A673 (cell line): ENCODE data around the gene MOCS3. TPM values are rescaled to one million over a fixed set of nuclear protein-coding genes. Genes with fewer than 3 reads are reported as not detected.

Experiments
- BruUV-seq: library from RNA; stranded (reverse); fragments of 400-500 nt; replicated peaks from 2 replicates; lab custom pipeline; 2021; lab: Mats Ljungman, UMichigan
- CTCF ChIA-PET: fragments of 300-600 bp; sonication (Branson Sonifier 250); formaldehyde crosslinking; loops from one replicate; lab custom pipeline; 2022; ENCODE audit warnings: antibody characterized with exemption; lab: Charles Lee
- POLR2A ChIA-PET: fragments of 300-600 bp; sonication (Branson Sonifier 250); formaldehyde crosslinking; loops from one replicate; lab custom pipeline; 2022; ENCODE audit warnings: antibody characterized with exemption; ENCODE audit not compliant: low non-redundant PET; lab: Charles Lee
- DNase-seq: peaks from one replicate; pipeline ENCODE4 v3.0.0-alpha.2; 2015; ENCODE audit warnings: low spot score
- H3K27ac ChIP-seq: fragments of 200-600 bp; sonication (generic); 2 replicates; pipeline ENCODE4 v1.5.1; 2016; ENCODE audit warnings: mixed run types, low read depth, mild to moderate bottlenecking, mixed read lengths, antibody characterized with exemption, low read length; ENCODE audit not compliant: poor library complexity, severe bottlenecking
- H3K27me3 ChIP-seq: fragments of 200-600 bp; sonication (generic); replicated peaks from 2 replicates; pipeline ENCODE4 v1.6.1; 2017; ENCODE audit warnings: mixed run types, low read depth, mild to moderate bottlenecking, mixed read lengths, antibody characterized with exemption, low read length; ENCODE audit not compliant: insufficient read depth, poor library complexity
- H3K36me3 ChIP-seq: fragments of 200-600 bp; sonication (generic); 2 replicates; pipeline ENCODE4 v1.6.1; 2016; ENCODE audit warnings: mixed run types, mild to moderate bottlenecking, mixed read lengths, antibody characterized with exemption, low read length; ENCODE audit not compliant: insufficient read depth, poor library complexity, severe bottlenecking
- H3K4me1 ChIP-seq: fragments of 200-600 bp; sonication (generic); 2 replicates; pipeline ENCODE4 v1.6.1; 2017; ENCODE audit warnings: mixed run types, mild to moderate bottlenecking, mixed read lengths, antibody characterized with exemption, low read length; ENCODE audit not compliant: insufficient read depth, poor library complexity, severe bottlenecking
- H3K4me3 ChIP-seq: fragments of 200-600 bp; sonication (generic); 2 replicates; pipeline ENCODE4 v1.5.1; 2016; ENCODE audit warnings: low read depth, mixed run types, mild to moderate bottlenecking, mixed read lengths, low read length; ENCODE audit not compliant: poor library complexity, severe bottlenecking
- H3K9me3 ChIP-seq: fragments of 200-600 bp; sonication (generic); 2 replicates; pipeline ENCODE4 v1.6.1; 2016; ENCODE audit warnings: mixed run types, low read depth, mild to moderate bottlenecking, mixed read lengths, antibody characterized with exemption, low read length; ENCODE audit not compliant: poor library complexity, severe bottlenecking
- EZH2 ChIP-seq: fragments of 200-600 bp; sonication (generic); IDR thresholded peaks from 2 replicates; pipeline ENCODE4 v1.6.1; 2017; ENCODE audit warnings: borderline replicate concordance, low read depth, mild to moderate bottlenecking, mixed read lengths, antibody characterized with exemption, low read length; ENCODE audit not compliant: poor library complexity, severe bottlenecking
- intact Hi-C: fragments of 100-400 bp; cut with micrococcal nuclease; formaldehyde crosslinking; loops from one replicate; pipeline ENCODE4 v1.10.0; 2022; ENCODE audit not compliant: unreplicated experiment
- total RNA-seq: library from RNA; stranded (reverse); gene quantifications from 2 replicates; pipeline ENCODE4 v1.2.3, GENCODE V29; 2021
- TF ChIP-seq, protein P1 (sequence below): fragments of 300-800, 200-600 bp; sonication (generic); conservative IDR thresholded peaks from 2 replicates; pipeline ENCODE4 v1.5.1; 2017; ENCODE audit warnings: low read depth, mild to moderate bottlenecking, antibody characterized with exemption, low read length, moderate library complexity, mixed read lengths

The MOCS3 gene
- total RNA-seq, 1 experiment from 2014 or later = 5.9 TPM

GRCh38 chr20:50980071-50980681 is 21.6 kb downstream of the MOCS3 start:
- BruUV-seq = no TSS peak
- ChIA-PET CTCF (no interaction called here), POLR2A (no interaction called here)
- DNase-seq = peak; percentile 39
- no peak overlapping the region for H3K27ac ChIP-seq
- H3K9me3 ChIP-seq = no peaks in the 10 kb centered on the region
- no peaks in the 10 kb centered on the region for H3K4me1 ChIP-seq
- no peak overlapping the region for H3K4me3 ChIP-seq
- TF ChIP-seq, protein P1, sequence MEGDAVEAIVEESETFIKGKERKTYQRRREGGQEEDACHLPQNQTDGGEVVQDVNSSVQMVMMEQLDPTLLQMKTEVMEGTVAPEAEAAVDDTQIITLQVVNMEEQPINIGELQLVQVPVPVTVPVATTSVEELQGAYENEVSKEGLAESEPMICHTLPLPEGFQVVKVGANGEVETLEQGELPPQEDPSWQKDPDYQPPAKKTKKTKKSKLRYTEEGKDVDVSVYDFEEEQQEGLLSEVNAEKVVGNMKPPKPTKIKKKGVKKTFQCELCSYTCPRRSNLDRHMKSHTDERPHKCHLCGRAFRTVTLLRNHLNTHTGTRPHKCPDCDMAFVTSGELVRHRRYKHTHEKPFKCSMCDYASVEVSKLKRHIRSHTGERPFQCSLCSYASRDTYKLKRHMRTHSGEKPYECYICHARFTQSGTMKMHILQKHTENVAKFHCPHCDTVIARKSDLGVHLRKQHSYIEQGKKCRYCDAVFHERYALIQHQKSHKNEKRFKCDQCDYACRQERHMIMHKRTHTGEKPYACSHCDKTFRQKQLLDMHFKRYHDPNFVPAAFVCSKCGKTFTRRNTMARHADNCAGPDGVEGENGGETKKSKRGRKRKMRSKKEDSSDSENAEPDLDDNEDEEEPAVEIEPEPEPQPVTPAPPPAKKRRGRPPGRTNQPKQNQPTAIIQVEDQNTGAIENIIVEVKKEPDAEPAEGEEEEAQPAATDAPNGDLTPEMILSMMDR = no peak
- TF ChIP-seq EZH2 = no peak
- intact Hi-C loops = loop anchor here (10.0 kb wide), 1 partner anchor 615 kb away; no protein-coding TSS in a partner anchor
- H3K27me3 ChIP-seq = no peaks in the 10 kb centered on the region
- H3K36me3 ChIP-seq = no peaks in the 10 kb centered on the region

GRCh38 chr20:50980851-50981713 is 22.5 kb downstream of the MOCS3 start:
- POLR2A ChIA-PET = no interaction called here
- intact Hi-C loops = loop anchor here (10.0 kb wide), 1 partner anchor 614 kb away; no protein-coding TSS in a partner anchor
- peak; percentile 84 for DNase-seq

DNA sequence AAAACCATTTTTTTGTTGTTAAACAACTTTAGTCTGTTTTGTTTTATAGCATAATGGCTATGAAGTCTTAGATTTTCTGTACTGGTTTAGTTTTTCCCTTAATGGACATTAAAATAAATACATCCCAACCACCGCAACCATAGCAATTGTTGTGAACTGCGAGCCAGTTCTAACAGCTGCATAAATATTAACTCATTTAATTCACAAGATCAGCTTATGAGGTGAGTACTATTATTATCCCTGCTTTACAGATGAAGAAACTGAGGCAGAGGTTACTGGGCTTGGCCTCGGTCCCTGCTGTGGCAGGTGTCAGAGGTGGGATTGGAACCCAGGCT is 23.1 kb downstream of the MOCS3 start:
- ChIA-PET CTCF (interaction anchor here (0.6 to 1.2 kb wide), 5 partner anchors 11 to 344 kb away, joined by 3 read pairs; partner anchors contain the start of gene BCAS4), POLR2A (no interaction called here)
- no peak overlapping the region for H3K27ac ChIP-seq
- intact Hi-C loops = loop anchor here (10.0 kb wide), 1 partner anchor 613 kb away; no protein-coding TSS in a partner anchor
- H3K4me1 ChIP-seq = no peaks in the 10 kb centered on the region
- no peaks in the 10 kb centered on the region for H3K9me3 ChIP-seq
- DNase-seq = no peak
- no peaks in the 10 kb centered on the region for H3K27me3 ChIP-seq
- no peak overlapping the region for H3K4me3 ChIP-seq
- H3K36me3 ChIP-seq = no peaks in the 10 kb centered on the region
- BruUV-seq = no TSS peak
- TF ChIP-seq, protein P1 = no peak
- TF ChIP-seq EZH2 = no peak

More at GRCh38 chr20:50980851-50981713, 22.5 kb downstream of the MOCS3 start:
- Histone ChIP-seq H3K9me3 (no peaks in the 10 kb centered on the region), H3K4me1 (no peaks in the 10 kb centered on the region), H3K36me3 (no peaks in the 10 kb centered on the region), H3K27ac (no peak overlapping the region), H3K27me3 (no peaks in the 10 kb centered on the region), H3K4me3 (no peak overlapping the region)
- CTCF ChIA-PET = interaction anchor here (0.6 to 1.2 kb wide), 5 partner anchors 12 to 345 kb away, joined by 3 read pairs; partner anchors contain the start of gene BCAS4
- TF ChIP-seq EZH2 = no peak
- TF ChIP-seq, protein P1 = peak; percentile 95
- no TSS peak for BruUV-seq
